HG03469 (cell line): Measurements from ENCODE around the gene KRT8.
"Not testable (repeated sequence)": the region's sequence is repeated elsewhere in the genome, so short reads cannot be mapped to it uniquely, and the experiment has no call there.

ENCODE experiments used
- ATAC-seq: cut with Tn5 transposase; IDR thresholded peaks from one replicate; pipeline ENCODE4 v1.9.1; 2021; ENCODE audit warnings: mild to moderate bottlenecking, moderate library complexity, moderate number of reproducible peaks; ENCODE audit not compliant: unreplicated experiment

KRT8 gene

GRCh38 chr12:52904509-52905300 lies at the start of gene KRT8:
Gene KRT8 (minus strand): TSS chr12:52905076. CDS start chr12:52904981, 95 bp downstream.
- ATAC-seq = not testable (repeated sequence)

GRCh38 chr12:52953181-52953841 lies 48.4 kb upstream of the KRT8 start:
- ATAC-seq = no peak

GRCh38 chr12:52952076-52952801 lies 47.4 kb upstream of the KRT8 start:
- ATAC-seq = no peak

DNA sequence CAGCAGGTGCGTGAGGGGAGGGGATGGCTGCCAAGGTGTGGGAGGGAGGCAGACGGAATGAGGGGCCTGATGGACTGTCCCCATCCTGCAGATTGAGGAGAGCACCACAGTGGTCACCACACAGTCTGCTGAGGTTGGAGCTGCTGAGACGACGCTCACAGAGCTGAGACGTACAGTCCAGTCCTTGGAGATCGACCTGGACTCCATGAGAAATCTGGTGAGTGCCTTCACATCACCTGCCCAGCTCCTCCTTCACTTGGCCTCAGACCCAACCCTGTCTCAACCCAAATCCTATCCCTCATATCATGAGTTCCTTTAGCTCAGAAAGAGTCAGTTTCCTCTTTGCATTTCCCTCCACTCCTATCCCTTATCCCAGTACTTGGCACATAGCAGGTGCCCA lies 46.8 kb upstream of the KRT8 start:
- ATAC-seq = no peak

- no peak for ATAC-seq
Measured at GRCh38 chr12:52951126-52951525, 46.2 kb upstream of the KRT8 start.

DNA sequence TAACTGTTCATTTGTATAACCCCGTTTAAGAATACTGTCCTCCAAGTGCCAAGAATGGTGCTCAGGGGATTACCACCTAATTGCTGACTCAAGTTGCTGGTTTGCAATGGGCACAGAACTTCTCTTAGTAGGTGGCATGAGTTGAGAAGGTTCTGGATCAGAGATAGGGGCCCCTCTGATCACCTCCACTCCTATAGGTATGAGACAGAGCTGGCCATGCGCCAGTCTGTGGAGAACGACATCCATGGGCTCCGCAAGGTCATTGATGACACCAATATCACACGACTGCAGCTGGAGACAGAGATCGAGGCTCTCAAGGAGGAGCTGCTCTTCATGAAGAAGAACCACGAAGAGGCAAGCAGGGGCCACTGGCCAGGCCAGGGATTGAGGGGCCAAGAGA lies 45.7 kb upstream of the KRT8 start:
- ATAC-seq = no peak

GRCh38 chr12:52949413-52950331 lies 44.8 kb upstream of the KRT8 start:
- ATAC-seq = no peak

DNA sequence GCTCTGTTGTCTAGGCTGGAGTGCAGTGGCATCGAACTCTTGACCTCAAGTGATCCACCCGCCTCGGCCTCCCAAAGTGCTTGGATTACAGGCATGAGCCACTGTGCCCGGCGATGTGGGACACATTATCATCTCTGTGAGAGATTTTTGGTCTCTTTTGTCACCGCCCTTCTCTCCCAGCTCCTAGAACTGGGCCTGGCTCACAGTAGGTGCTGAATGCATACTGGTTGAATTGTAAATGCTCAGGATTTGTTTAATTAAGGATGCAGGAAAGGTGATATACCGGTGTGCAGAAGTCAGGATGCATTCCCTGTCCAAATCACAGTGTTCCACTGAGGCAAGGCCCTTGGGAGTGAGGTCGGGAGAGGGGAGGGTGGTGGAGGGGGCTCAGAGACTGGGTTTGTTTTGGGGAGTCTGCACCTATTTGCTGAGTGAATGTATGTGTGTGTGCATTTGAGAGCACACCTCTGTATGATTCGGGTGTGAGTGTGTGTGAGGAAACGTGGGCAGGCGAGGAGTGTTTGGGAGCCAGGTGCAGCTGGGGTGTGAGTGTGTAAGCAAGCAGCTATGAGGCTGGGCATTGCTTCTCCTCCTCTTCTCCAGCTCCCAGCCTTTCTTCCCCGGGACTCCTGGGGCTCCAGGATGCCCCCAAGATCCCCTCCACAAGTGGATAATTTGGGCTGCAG lies 43.0 kb upstream of the KRT8 start:
- ATAC-seq = no peak

GRCh38 chr12:52946797-52947547 lies 42.1 kb upstream of the KRT8 start:
- no peak for ATAC-seq

GRCh38 chr12:52946334-52946733 lies 41.5 kb upstream of the KRT8 start:
- ATAC-seq = no peak

GRCh38 chr12:52945389-52946232 lies 40.7 kb upstream of the KRT8 start:
- no peak for ATAC-seq

GRCh38 chr12:52944683-52945388 lies 40.0 kb upstream of the KRT8 start:
- no peak for ATAC-seq

GRCh38 chr12:52942901-52943181 lies 38.0 kb upstream of the KRT8 start:
- ATAC-seq = no peak

- no peak for ATAC-seq
Measured at GRCh38 chr12:52942066-52942900, 37.4 kb upstream of the KRT8 start.

- ATAC-seq = no peak
Measured at GRCh38 chr12:52929538-52929937, 24.7 kb upstream of the KRT8 start.

DNA sequence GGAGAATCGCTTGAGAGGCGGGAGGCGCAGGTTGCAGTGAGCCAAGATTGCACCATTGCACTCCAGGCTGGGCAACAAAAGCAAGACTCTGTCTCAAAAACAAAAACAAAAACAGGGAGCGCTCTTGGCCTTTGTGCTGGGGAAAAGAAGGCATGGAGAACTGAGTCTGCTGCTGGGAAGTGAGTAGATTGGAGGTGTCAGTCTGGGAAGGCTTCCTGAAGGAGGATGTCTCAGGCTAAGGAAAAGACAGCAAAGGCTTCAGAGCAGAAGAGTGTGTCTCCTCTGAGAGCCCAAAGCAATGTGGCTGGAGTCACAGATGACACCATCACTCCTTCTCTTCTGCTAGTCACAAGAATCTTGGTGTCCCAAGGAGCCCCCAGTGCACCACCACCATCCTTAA lies 23.1 kb upstream of the KRT8 start:
- ATAC-seq = no peak

DNA sequence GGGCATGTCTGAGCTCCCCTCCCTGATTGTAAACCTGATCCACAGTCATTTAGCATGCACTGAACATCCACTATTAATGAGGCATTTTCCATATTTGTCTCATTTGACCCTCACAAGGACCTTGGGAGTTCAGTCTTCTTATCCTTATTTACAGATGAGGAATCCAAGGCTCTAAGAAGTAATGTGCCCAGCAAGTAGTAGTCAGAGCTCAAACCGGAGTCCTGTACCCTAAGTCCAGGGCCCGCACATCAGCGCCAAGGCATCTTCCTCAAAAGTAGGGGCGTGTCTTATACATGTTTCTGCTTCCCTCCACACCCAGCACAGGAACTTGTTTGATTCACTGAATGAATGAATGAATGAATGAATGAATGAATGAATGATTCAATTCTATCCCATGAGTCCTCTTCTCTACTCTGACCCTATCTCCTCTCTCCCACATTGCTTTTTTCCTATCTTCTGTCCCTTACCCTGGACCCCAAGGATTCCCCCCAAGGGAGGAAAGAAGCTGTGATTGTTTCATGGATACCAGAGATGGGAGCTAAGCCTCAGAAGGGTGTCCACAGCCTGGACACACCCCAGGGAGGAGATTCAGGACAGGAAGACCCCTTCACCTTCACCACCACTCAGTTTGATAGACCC lies 21.8 kb upstream of the KRT8 start:
- no peak for ATAC-seq
